Measurements from ENCODE around the gene PSMD3.
"Not testable (repeated sequence)": the region's sequence is repeated elsewhere in the genome, so short reads cannot be mapped to it uniquely, and the experiment has no call there.

Gene PSMD3

GRCh38 chr17:40000161-40000560 is 19.6 kb downstream of the PSMD3 start:
- DNase-seq = no peak

GRCh38 chr17:40001335-40001734 is 20.7 kb downstream of the PSMD3 start:
- not testable (repeated sequence) for DNase-seq

GRCh38 chr17:40004072-40004471 is 23.5 kb downstream of the PSMD3 start:
- no peak for DNase-seq

- DNase-seq = no peak
These were observed 24.1 kb downstream of the PSMD3 start for GRCh38 chr17:40004712-40005111.

GRCh38 chr17:40005520-40005919 is 24.9 kb downstream of the PSMD3 start:
- no peak for DNase-seq

- not testable (repeated sequence) for DNase-seq
These were observed 30.4 kb downstream of the PSMD3 start for GRCh38 chr17:40010946-40011500.

- DNase-seq = not testable (repeated sequence)
These were observed 31.5 kb downstream of the PSMD3 start for GRCh38 chr17:40012017-40012647.

- DNase-seq = no peak
These were observed 33.9 kb downstream of the PSMD3 start for GRCh38 chr17:40014375-40014980.

- no peak for DNase-seq
These were observed 34.7 kb downstream of the PSMD3 start, which contains the start of gene CSF3 for GRCh38 chr17:40015005-40015997. Gene CSF3 (plus strand): TSS chr17:40015440. CDS start chr17:40015475, 35 bp downstream.

GRCh38 chr17:40015998-40016985 is 35.7 kb downstream of the PSMD3 start:
- DNase-seq = no peak

- no peak for DNase-seq
These were observed 36.9 kb downstream of the PSMD3 start for GRCh38 chr17:40017422-40018080.

GRCh38 chr17:40018211-40019121 is 37.9 kb downstream of the PSMD3 start:
- DNase-seq = no peak

- no peak for DNase-seq
These were observed 38.8 kb downstream of the PSMD3 start for GRCh38 chr17:40019140-40019991.

GRCh38 chr17:40020146-40020545 is 39.5 kb downstream of the PSMD3 start:
- DNase-seq = no peak

GRCh38 chr17:40021451-40021971 is 40.9 kb downstream of the PSMD3 start:
- no peak for DNase-seq

- DNase-seq = no peak
These were observed 41.9 kb downstream of the PSMD3 start for GRCh38 chr17:40022497-40022896.

- DNase-seq = no peak
These were observed 42.4 kb downstream of the PSMD3 start for GRCh38 chr17:40022961-40023541.

GRCh38 chr17:40023590-40024292 is 43.1 kb downstream of the PSMD3 start:
- DNase-seq = no peak

Measured in activated naive CD4-positive, alpha-beta T cell (primary cell).